Subcutaneous abdominal adipose tissue (tissue), 5 donors: ENCODE measurements around the gene ANAPC4.

Experiments used
- H3K27ac ChIP-seq: one replicate; pipeline ENCODE4 v1.7.0; 2013; ENCODE audit warnings: low read depth, mild to moderate bottlenecking, inconsistent platforms, low read length, moderate library complexity
- H3K27me3 ChIP-seq, 5 donors: one replicate each; pipeline ENCODE4 v1.7.0; 2013; ENCODE audit warnings: low read length in 5 of 5, inconsistent platforms in 1 of 5; ENCODE audit not compliant: control insufficient read depth in 5 of 5, insufficient read depth in 4 of 5
- H3K36me3 ChIP-seq, 5 donors: one replicate each; pipeline ENCODE4 v1.7.0; 2013; ENCODE audit warnings: low read length in 5 of 5; ENCODE audit not compliant: control insufficient read depth in 5 of 5, insufficient read depth in 5 of 5
- H3K4me1 ChIP-seq, 5 donors: one replicate each; pipeline ENCODE4 v1.7.0; 2013; ENCODE audit warnings: low read length in 5 of 5, mild to moderate bottlenecking in 3 of 5, moderate library complexity in 1 of 5; ENCODE audit not compliant: control insufficient read depth in 5 of 5, insufficient read depth in 5 of 5
- H3K4me3 ChIP-seq, 5 donors: one replicate each; pipeline ENCODE4 v1.7.0; 2013; ENCODE audit warnings: low read length in 5 of 5, low read depth in 1 of 5
- H3K9ac ChIP-seq, 5 donors: one replicate each; pipeline ENCODE4 v1.7.0; 2013; ENCODE audit warnings: low read length in 5 of 5, mild to moderate bottlenecking in 4 of 5, moderate library complexity in 3 of 5
- H3K9me3 ChIP-seq, 5 donors: one replicate each; pipeline ENCODE4 v1.7.0; 2013; ENCODE audit warnings: low read length in 5 of 5; ENCODE audit not compliant: control insufficient read depth in 5 of 5
- donor health status: healthy.
- donor health status: healthy.
- donor health status: healthy.
- donor health status: healthy.
- donor health status: healthy.

ANAPC4 gene

DNA sequence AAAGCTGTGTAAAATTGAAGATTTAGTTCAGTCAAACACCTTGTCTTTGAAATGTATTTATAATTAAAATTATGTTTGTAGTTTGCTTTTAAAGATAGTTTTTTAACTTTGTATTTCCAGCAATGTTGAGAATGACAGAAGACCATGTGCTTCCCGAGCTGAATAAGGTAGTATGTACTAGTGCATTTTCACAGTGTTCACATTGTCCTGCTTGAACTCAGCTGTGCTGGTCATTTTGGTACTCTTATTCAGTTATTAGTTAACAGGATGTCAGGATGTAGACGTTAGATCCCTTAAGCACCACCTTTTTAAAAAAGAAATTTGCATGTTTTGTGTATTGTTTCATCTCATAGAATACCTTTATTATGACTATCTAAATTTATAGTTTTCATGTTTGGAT, 28.4 kb downstream of the ANAPC4 start:
- Histone ChIP-seq H3K4me3 (no peak overlapping the region), H3K27ac (no peak overlapping the region), H3K9ac (no peak overlapping the region), H3K9me3 (no peaks in the 10 kb centered on the region), H3K4me1 (peaks cover 0 to 3% (median 0%) of the 10 kb centered on the region in 5 donors), H3K27me3 (no peaks in the 10 kb centered on the region), H3K36me3 (peaks cover 55 to 83% (median 72%) of the 10 kb centered on the region in 5 donors)

DNA sequence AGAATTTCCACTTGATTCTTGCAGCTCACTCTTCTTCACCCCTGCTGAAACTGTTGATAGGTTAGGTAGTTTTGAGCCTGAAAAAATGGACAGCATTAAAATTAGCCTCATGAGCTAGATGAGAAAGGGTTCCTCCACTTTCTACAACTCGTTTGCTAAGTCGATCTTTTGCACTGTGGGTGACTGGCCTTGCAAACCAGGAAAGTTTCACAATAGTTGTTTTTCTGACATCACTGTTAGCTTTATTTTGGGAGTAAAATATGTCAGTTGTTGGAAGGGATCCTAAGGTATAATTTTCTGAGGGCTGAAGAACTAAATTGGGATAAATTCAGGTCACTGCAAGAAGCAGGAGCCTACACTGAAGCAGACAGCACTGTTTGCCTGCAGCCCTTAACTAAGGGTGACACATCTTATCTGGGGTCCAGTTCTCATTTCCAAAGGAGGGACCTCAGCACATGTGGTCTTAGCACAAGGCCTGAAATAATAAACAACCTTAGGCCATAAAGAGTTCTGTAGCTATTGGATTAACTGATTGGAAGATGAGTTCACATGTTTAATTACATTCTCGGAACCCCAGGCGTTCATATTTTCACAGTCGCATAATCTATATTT, 29.1 kb downstream of the ANAPC4 start:
- Histone ChIP-seq H3K9ac (no peak overlapping the region), H3K27ac (no peak overlapping the region), H3K9me3 (no peaks in the 10 kb centered on the region), H3K4me1 (peaks cover 0 to 3% (median 0%) of the 10 kb centered on the region in 5 donors), H3K36me3 (peaks cover 60 to 84% (median 75%) of the 10 kb centered on the region in 5 donors), H3K27me3 (no peaks in the 10 kb centered on the region), H3K4me3 (no peak overlapping the region)

DNA sequence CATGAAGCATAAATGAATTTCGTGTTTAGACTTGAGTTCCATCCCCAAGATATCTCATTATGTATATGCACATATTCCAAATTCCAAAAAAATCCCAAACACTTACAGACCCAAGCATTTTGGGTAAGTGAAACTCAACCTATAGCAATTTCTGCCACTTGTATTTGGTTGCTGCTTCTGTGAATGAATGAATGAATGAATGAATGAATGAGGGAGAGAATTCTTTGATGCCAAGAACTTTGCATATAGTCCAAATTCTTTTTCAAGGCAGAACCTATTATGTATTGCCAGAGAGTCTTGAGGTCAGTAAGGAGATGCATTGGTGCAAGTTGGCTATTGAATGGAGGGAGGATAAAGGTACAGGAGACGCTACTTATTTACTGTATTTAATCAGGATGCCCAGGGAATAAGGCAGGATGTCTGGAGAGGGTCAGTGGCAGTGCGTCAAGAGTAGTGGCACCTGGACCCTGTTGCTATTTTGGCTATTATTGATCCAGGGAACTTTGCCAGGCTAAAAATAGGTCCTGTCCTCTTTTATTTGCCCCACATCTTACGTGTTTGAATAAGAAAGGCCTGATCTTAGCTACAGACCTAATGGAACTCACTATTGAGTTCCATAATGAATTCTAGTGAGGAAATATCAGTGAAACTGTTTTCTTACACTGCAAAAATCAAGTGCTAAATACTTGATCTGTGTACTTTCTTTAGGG, 33.9 kb downstream of the ANAPC4 start:
- H3K36me3 ChIP-seq: peaks cover 68 to 96% (median 81%) of the 10 kb centered on the region in 5 donors
- H3K9ac ChIP-seq: no peak overlapping the region
- peaks cover 0 to 2% (median 0%) of the 10 kb centered on the region in 5 donors for H3K4me1 ChIP-seq

DNA sequence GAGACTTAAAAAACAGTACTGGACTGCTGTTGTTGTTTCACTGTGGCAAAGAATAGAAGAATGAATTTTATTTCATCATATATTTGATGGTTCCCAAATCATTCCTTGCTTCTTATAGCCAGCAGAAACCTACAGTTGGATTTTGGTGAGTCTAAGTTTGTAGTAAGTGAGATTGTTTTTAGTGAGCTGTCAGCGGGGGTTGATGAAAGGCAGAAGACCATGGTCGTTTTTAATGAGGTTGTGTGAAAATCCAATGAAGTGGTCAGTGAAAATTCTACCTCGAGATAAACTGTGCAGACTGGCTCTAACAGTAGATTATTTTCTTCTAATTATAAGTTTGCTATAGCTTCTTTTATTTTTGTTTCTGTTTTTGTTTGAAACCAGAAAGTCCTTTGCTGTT, 36.2 kb downstream of the ANAPC4 start:
- Histone ChIP-seq H3K27me3 (no peaks in the 10 kb centered on the region), H3K9ac (no peak overlapping the region), H3K9me3 (no peaks in the 10 kb centered on the region), H3K4me1 (no peaks in the 10 kb centered on the region), H3K4me3 (no peak overlapping the region), H3K36me3 (peaks cover 72 to 95% (median 84%) of the 10 kb centered on the region in 5 donors), H3K27ac (no peak overlapping the region)

More for the DNA sequence above, 33.9 kb downstream of the ANAPC4 start:
- no peaks in the 10 kb centered on the region for H3K27me3 ChIP-seq
- no peak overlapping the region for H3K4me3 ChIP-seq
- H3K9me3 ChIP-seq: no peaks in the 10 kb centered on the region
- no peak overlapping the region for H3K27ac ChIP-seq

DNA sequence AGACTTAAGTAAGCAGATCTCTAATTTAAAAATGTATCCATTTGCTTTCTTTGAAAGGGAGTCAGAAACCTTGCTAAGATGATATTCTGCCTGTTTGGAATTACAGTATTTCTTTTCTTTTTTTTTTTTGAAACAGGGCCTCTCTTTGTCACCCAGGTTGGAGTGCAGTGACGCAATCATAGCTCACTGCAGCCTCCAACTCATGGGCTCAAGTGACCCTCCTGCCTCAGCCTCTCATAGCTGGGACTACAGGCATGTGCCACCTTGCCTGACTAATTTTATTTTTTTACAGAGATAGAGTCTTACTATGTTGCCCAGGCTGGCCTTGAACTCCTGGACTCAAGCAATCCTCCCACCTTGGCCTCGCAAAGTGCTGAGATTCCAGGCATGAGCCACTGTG, 40.0 kb downstream of the ANAPC4 start:
- H3K4me1 ChIP-seq: no peaks in the 10 kb centered on the region

DNA sequence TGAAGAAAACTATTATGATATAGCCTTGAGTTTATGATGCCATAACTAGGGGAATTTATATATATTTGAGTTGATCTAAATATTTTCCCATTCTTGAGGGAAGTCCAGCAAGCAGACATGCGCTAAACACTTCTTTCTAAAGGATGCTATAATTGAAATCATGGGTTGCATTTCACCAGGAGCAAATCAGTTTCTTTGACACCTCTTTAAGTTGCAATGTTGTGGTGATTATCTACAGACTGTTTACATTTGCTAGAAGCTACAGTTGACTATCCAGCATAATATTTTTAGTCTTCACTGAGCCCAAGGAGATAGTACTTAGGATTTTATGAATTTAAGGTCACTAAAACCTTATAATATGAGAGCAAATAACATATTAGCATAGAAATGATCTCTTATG, 43.9 kb downstream of the ANAPC4 start:
- Histone ChIP-seq H3K9me3 (no peaks in the 10 kb centered on the region), H3K27me3 (no peaks in the 10 kb centered on the region), H3K27ac (no peak overlapping the region), H3K9ac (no peak overlapping the region), H3K4me1 (peaks cover 0 to 5% (median 4%) of the 10 kb centered on the region in 5 donors), H3K36me3 (peaks cover 17 to 40% (median 31%) of the 10 kb centered on the region in 5 donors), H3K4me3 (no peak overlapping the region)

More for the DNA sequence above, 40.0 kb downstream of the ANAPC4 start:
- Histone ChIP-seq H3K4me3 (no peak overlapping the region), H3K36me3 (peaks cover 45 to 74% (median 64%) of the 10 kb centered on the region in 5 donors), H3K27ac (no peak overlapping the region), H3K9ac (no peak overlapping the region), H3K9me3 (no peaks in the 10 kb centered on the region), H3K27me3 (no peaks in the 10 kb centered on the region)

DNA sequence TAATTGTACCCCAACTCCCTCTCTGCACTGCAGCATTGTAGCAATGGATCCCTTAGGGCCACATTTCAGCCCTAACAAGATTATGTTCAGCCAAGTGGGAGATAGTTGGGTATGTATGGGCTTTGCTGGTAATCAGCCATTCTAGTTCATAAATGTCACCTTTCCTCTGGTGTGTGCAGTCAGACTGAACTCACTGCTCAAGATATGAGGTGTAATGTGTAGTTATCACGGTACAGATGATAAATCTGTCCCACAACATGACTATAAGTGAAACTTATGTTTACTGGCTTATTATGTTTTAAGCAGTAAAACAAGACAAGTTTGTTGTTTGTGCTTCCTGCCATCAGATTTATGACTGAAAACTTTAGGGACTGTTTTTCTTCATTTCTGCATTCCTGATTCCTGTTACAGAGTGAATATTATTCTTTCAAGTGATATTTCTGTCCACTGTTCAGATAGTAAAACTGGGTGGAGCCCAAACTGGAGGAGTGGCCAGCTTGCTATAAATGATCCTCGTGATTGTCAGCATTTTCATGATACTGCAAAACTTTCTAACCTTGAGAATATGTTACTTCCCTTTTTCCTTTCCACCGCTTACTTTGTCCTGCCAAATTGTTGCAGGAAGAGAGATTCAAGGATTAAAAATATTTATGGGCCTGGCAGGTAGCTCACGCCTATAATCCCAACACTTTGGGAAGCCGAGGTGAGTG, 44.9 kb downstream of the ANAPC4 start:
- Histone ChIP-seq H3K9ac (no peak overlapping the region), H3K27me3 (no peaks in the 10 kb centered on the region), H3K27ac (no peak overlapping the region), H3K4me3 (no peak overlapping the region), H3K9me3 (no peaks in the 10 kb centered on the region), H3K4me1 (peaks cover 0 to 5% (median 4%) of the 10 kb centered on the region in 5 donors), H3K36me3 (peaks cover 16 to 30% (median 21%) of the 10 kb centered on the region in 5 donors)

DNA sequence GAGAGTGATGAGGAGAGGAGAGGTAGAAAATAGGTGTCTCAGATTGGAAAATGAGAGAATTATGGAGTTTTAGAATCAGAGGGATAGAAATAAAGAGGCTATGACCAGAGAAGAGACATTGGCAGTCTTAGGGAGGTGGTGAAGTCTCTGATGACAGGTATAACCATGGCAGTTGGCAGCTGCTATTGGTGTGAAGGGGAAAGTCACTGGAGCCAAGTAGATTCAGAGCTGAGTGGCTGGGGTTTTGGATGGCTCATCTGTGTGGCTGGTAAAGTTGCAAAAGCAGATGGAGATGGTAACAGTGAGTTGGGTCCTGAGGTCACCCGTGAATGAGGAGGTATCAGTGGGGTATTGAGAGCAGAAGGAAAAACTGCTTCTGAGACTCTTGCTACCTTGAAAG, 46.5 kb downstream of the ANAPC4 start:
- H3K27ac ChIP-seq: no peak overlapping the region
- H3K4me3 ChIP-seq: no peak overlapping the region
- no peak overlapping the region for H3K9ac ChIP-seq

DNA sequence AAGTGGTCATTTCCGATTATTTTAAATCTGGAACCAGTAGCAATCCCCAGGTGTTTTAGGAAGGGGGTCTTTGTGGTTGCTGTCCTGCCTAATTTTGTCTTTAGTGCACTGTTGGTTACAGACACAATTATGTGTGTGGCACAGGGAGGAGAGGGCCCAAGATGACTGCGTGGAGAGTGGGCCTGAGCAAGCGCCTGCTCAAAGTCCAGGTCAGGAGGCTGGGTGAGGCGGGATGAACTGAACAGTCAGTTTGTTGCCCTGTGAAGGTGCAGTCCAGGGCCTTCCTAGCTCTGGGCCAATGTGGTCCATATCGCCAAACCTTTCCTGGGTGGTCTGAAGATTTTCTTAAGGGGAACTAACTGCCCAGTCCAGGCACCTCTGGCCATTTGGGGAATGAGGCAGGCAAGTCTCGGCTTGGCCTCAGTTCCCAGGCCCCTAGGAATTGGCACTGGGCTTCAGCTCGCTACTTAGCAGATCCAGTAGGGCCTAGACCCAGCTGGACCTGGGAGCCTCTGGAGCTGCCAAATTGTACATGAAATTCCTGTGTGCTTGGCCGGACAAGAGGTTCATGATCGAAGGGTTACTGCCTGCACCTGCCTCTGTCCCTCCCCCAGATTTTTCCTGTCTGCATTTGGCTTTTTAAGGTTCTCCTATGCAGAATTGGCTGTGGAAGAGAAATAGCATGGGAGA, 47.6 kb downstream of the ANAPC4 start:
- Histone ChIP-seq H3K27ac (no peak overlapping the region), H3K4me3 (no peak overlapping the region), H3K9ac (no peak overlapping the region), H3K27me3 (no peaks in the 10 kb centered on the region), H3K36me3 (peaks cover 0 to 3% (median under 1%) of the 10 kb centered on the region in 5 donors), H3K9me3 (no peaks in the 10 kb centered on the region), H3K4me1 (peaks cover 0 to 5% (median 4%) of the 10 kb centered on the region in 5 donors)

More for the DNA sequence above, 46.5 kb downstream of the ANAPC4 start:
- Histone ChIP-seq H3K36me3 (peaks cover 3 to 14% (median 10%) of the 10 kb centered on the region in 5 donors), H3K4me1 (peaks cover 0 to 5% (median 4%) of the 10 kb centered on the region in 5 donors), H3K9me3 (no peaks in the 10 kb centered on the region), H3K27me3 (no peaks in the 10 kb centered on the region)
